HEK293 (cell line): ENCODE results near the gene POMC.

Experiments
- CTCF ChIA-PET: fragments of 350-600 bp; formaldehyde crosslinking; extraction: SDS; loops from one replicate; lab custom pipeline; 2021; ENCODE audit warnings: antibody characterized with exemption; lab: Yijun Ruan, JAX
- POLR2A ChIA-PET: fragments of 300-600 bp; formaldehyde crosslinking; extraction: SDS; loops from one replicate; lab custom pipeline; 2020; ENCODE audit warnings: antibody characterized with exemption, inconsistent platforms; lab: Yijun Ruan, JAX
- H3K27ac ChIP-seq: fragments of 200-500 bp; sonication (Bioruptor generic); 2 replicates; pipeline ENCODE4 v1.5.1; 2014; ENCODE audit warnings: low read depth, low read length, control low read depth, inconsistent platforms; ENCODE audit errors: extremely low read depth
- H3K36me3 ChIP-seq, 2 experiments: fragments of 200-500 bp in 1 of 2; sonication (Bioruptor generic) in 1 of 2; 1 replicate in 1 of 2; 2 replicates in 1 of 2; pipeline ENCODE4 v1.5.1; 2014 to 2017; ENCODE audit warnings: inconsistent platforms in 2 of 2, low read length in 2 of 2; ENCODE audit not compliant: control insufficient read depth in 2 of 2, insufficient read depth in 1 of 2
- H3K4me1 ChIP-seq: fragments of 200-500 bp; sonication (Bioruptor generic); 2 replicates; pipeline ENCODE4 v1.5.1; 2014; ENCODE audit warnings: mild to moderate bottlenecking, low read length, inconsistent platforms; ENCODE audit not compliant: control insufficient read depth, insufficient read depth
- H3K4me3 ChIP-seq: 2 replicates; pipeline ENCODE4 v1.5.1; 2011; ENCODE audit warnings: low read depth, mild to moderate bottlenecking, control low read depth, low read length, moderate library complexity
- H3K9me3 ChIP-seq: fragments of 200-500 bp; sonication (Bioruptor generic); 2 replicates; pipeline ENCODE4 v1.5.1; 2014; ENCODE audit warnings: low read depth, low read length, inconsistent platforms; ENCODE audit not compliant: control insufficient read depth, insufficient read depth
- GFI1B ChIP-seq: fragments of 450-650 bp; formaldehyde crosslinking; IDR thresholded peaks from 2 replicates; pipeline ENCODE4 v1.5.1; 2016; ENCODE audit warnings: missing biosample characterization, missing genetic modification characterization
- GLIS2 ChIP-seq: fragments of 450-650 bp; formaldehyde crosslinking; IDR thresholded peaks from 2 replicates; pipeline ENCODE4 v1.5.1; 2016; ENCODE audit warnings: missing biosample characterization, missing genetic modification characterization
- HIC1 ChIP-seq: fragments of 450-650 bp; formaldehyde crosslinking; IDR thresholded peaks from 2 replicates; pipeline ENCODE4 v1.5.1; 2016; ENCODE audit warnings: missing biosample characterization, missing genetic modification characterization
- KLF17 ChIP-seq: fragments of 450-650 bp; formaldehyde crosslinking; IDR thresholded peaks from 2 replicates; pipeline ENCODE4 v1.5.1; 2016; ENCODE audit warnings: missing biosample characterization, missing genetic modification characterization
- OSR2 ChIP-seq: fragments of 450-650 bp; formaldehyde crosslinking; IDR thresholded peaks from 2 replicates; pipeline ENCODE4 v1.5.1; 2016; ENCODE audit warnings: missing biosample characterization, missing genetic modification characterization
- YY1 ChIP-seq: fragments of 450-650 bp; formaldehyde crosslinking; IDR thresholded peaks from 2 replicates; pipeline ENCODE4 v1.5.1; 2018; ENCODE audit warnings: missing biosample characterization, missing genetic modification characterization
- ZNF157 ChIP-seq: fragments of 450-650 bp; formaldehyde crosslinking; IDR thresholded peaks from 2 replicates; pipeline ENCODE4 v1.5.1; 2016; ENCODE audit warnings: missing biosample characterization, missing genetic modification characterization
- ZNF18 ChIP-seq: fragments of 450-650 bp; formaldehyde crosslinking; IDR thresholded peaks from 2 replicates; pipeline ENCODE4 v1.5.1; 2016; ENCODE audit warnings: missing biosample characterization, missing genetic modification characterization
- ZNF184 ChIP-seq: fragments of 450-650 bp; IDR thresholded peaks from 2 replicates; pipeline ENCODE4 v1.5.1; 2018; ENCODE audit warnings: missing biosample characterization, mild to moderate bottlenecking, missing genetic modification characterization
- ZNF214 ChIP-seq: fragments of 450-650 bp; formaldehyde crosslinking; IDR thresholded peaks from 2 replicates; pipeline ENCODE4 v1.5.1; 2017; ENCODE audit warnings: missing biosample characterization, mild to moderate bottlenecking, missing genetic modification characterization, borderline replicate concordance
- ZNF239 ChIP-seq: fragments of 450-650 bp; formaldehyde crosslinking; IDR thresholded peaks from 2 replicates; pipeline ENCODE4 v1.5.1; 2016; ENCODE audit warnings: missing biosample characterization, missing genetic modification characterization
- ZNF416 ChIP-seq: fragments of 450-650 bp; formaldehyde crosslinking; IDR thresholded peaks from 2 replicates; pipeline ENCODE4 v1.5.1; 2016; ENCODE audit warnings: missing biosample characterization, missing genetic modification characterization
- ZNF501 ChIP-seq: fragments of 450-650 bp; formaldehyde crosslinking; IDR thresholded peaks from 2 replicates; pipeline ENCODE4 v1.5.1; 2016; ENCODE audit warnings: missing biosample characterization, missing genetic modification characterization
- ZNF521 ChIP-seq: fragments of 450-650 bp; formaldehyde crosslinking; IDR thresholded peaks from 2 replicates; pipeline ENCODE4 v1.5.1; 2017; ENCODE audit warnings: missing biosample characterization, mild to moderate bottlenecking, missing genetic modification characterization
- ZNF621 ChIP-seq: fragments of 450-650 bp; formaldehyde crosslinking; IDR thresholded peaks from 2 replicates; pipeline ENCODE4 v1.5.1; 2017; ENCODE audit warnings: missing biosample characterization, missing genetic modification characterization
- ZNF626 ChIP-seq: fragments of 450-650 bp; sonication (Bioruptor Pico); formaldehyde crosslinking; IDR thresholded peaks from 2 replicates; pipeline ENCODE4 v1.5.1; 2018; ENCODE audit warnings: missing biosample characterization, missing genetic modification characterization, inconsistent platforms
- ZNF654 ChIP-seq: fragments of 450-650 bp; formaldehyde crosslinking; IDR thresholded peaks from 2 replicates; pipeline ENCODE4 v1.5.1; 2016; ENCODE audit warnings: low read depth, missing biosample characterization, missing genetic modification characterization
- ZNF76 ChIP-seq: fragments of 450-650 bp; formaldehyde crosslinking; IDR thresholded peaks from 2 replicates; pipeline ENCODE4; 2016; ENCODE audit warnings: low read depth, missing biosample characterization, missing genetic modification characterization, borderline replicate concordance
- ZNF791 ChIP-seq: fragments of 450-650 bp; formaldehyde crosslinking; IDR thresholded peaks from 2 replicates; pipeline ENCODE4 v1.5.1; 2016; ENCODE audit warnings: missing biosample characterization, missing genetic modification characterization
- ZSCAN30 ChIP-seq: fragments of 450-650 bp; IDR thresholded peaks from 2 replicates; pipeline ENCODE4 v1.5.1; 2018; ENCODE audit warnings: missing biosample characterization, mild to moderate bottlenecking, missing genetic modification characterization, moderate library complexity
- TF ChIP-seq, protein P1 (sequence below): fragments of 450-650 bp; formaldehyde crosslinking; IDR thresholded peaks from 2 replicates; pipeline ENCODE4 v1.5.1; 2016; ENCODE audit warnings: missing biosample characterization, missing genetic modification characterization
- TF ChIP-seq, protein P2 (sequence below): sonication (generic); formaldehyde crosslinking; IDR thresholded peaks from 2 replicates; pipeline ENCODE4 v1.8.1; 2022; ENCODE audit warnings: mild to moderate bottlenecking, moderate library complexity, missing genetic modification reagents

POMC gene

GRCh38 chr2:25184254-25184653 lies 15.9 kb upstream of the POMC start (continued):
- TF ChIP-seq ZNF184 (tag by site-specific recombination) (no peak), ZNF654 (tag by site-specific recombination) (no peak)
- TF ChIP-seq, protein P1, sequence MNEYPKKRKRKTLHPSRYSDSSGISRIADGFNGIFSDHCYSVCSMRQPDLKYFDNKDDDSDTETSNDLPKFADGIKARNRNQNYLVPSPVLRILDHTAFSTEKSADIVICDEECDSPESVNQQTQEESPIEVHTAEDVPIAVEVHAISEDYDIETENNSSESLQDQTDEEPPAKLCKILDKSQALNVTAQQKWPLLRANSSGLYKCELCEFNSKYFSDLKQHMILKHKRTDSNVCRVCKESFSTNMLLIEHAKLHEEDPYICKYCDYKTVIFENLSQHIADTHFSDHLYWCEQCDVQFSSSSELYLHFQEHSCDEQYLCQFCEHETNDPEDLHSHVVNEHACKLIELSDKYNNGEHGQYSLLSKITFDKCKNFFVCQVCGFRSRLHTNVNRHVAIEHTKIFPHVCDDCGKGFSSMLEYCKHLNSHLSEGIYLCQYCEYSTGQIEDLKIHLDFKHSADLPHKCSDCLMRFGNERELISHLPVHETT = no peak
- TF ChIP-seq, all 188 proteins: peak for 0

- TF ChIP-seq ZNF621 (tag by site-specific recombination) (no peak), ZSCAN30 (tag by site-specific recombination) (no peak), YY1 (tag by site-specific recombination) (no peak), ZNF18 (tag by site-specific recombination) (no peak), ZNF626 (no peak), ZNF791 (tag by site-specific recombination) (no peak), ZNF239 (tag by site-specific recombination) (no peak), ZNF501 (no peak), KLF17 (tag by site-specific recombination) (no peak), ZNF654 (tag by site-specific recombination) (no peak), ZNF416 (tag by site-specific recombination) (no peak), ZNF157 (tag by site-specific recombination) (no peak), ZNF214 (no peak), GLIS2 (no peak), ZNF521 (tag by site-specific recombination) (no peak), OSR2 (no peak), ZNF76 (no peak), GFI1B (tag by site-specific recombination) (no peak), HIC1 (tag by site-specific recombination) (no peak)
- TF ChIP-seq, protein P2, sequence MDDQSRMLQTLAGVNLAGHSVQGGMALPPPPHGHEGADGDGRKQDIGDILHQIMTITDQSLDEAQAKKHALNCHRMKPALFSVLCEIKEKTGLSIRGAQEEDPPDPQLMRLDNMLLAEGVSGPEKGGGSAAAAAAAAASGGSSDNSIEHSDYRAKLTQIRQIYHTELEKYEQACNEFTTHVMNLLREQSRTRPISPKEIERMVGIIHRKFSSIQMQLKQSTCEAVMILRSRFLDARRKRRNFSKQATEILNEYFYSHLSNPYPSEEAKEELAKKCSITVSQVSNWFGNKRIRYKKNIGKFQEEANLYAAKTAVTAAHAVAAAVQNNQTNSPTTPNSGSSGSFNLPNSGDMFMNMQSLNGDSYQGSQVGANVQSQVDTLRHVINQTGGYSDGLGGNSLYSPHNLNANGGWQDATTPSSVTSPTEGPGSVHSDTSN (CRISPR knock-in tag) = no peak
- ChIA-PET CTCF (interaction anchor here (1.3 kb wide), 1 partner anchor 17 kb away, joined by 4 read pairs; no protein-coding TSS in a partner anchor), POLR2A (no interaction called here)
- Histone ChIP-seq H3K4me3 (no peak overlapping the region), H3K27ac (no peak overlapping the region), H3K36me3 (no peaks in the 10 kb centered on the region), H3K4me1 (no peaks in the 10 kb centered on the region), H3K9me3 (no peaks in the 10 kb centered on the region)
These were observed 10.6 kb upstream of the POMC start for GRCh38 chr2:25178976-25179375.
